HG03108 (cell line): ENCODE data around the gene JAK2.
"Not testable (repeated sequence)": the region's sequence is repeated elsewhere in the genome, so short reads cannot be mapped to it uniquely, and the experiment has no call there.

Source experiments
- ATAC-seq: cut with Tn5 transposase; IDR thresholded peaks from one replicate; pipeline ENCODE4 v1.9.1; 2021; ENCODE audit warnings: moderate library complexity; ENCODE audit not compliant: unreplicated experiment

The JAK2 gene

GRCh38 chr9:4984621-4985385, at the start of gene JAK2:
Gene JAK2 (plus strand): TSS chr9:4985272. CDS start chr9:5021988, 36,716 bp downstream.
- peak; percentile 72 for ATAC-seq

GRCh38 chr9:4936277-4936676, 48.8 kb upstream of the JAK2 start:
- no peak for ATAC-seq

DNA sequence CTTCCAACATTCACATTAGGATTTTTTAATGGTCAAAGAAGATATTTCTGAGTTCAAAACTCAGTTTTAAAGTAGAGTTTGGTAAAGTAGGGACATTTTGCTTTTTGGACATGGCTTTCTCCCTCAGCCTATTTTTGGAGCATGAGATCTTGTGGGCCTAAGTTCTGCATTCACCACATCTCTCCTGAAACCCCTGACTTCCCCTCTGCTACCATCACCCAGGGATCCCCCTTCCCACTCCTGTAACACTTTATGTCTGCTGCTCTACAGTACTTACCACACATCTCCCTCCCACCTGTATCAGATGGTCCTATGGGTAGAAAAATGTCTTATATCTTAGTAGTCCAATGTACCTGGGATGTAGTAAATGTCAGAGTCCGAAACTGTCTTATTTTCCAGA, 48.2 kb upstream of the JAK2 start:
- ATAC-seq, result peak; percentile 43

DNA sequence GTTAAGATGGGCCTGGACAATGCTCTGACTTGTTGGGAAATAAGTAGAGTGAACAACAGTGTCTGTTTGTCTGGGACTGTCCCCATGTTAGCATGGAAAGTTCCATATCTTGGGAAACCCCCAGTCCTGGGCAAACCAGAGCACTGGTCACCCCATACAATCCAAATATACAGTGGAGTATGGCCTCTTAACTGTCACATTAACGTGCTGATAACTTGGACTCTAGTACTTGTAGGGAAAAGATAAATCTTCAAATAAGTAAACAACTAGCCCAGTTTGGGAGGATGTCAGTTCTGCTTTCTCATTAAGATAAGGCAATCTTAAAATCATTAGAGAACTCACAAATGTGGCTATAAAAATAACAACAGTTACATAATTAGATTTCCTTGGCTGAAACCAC, 47.6 kb upstream of the JAK2 start:
- ATAC-seq, result no peak

GRCh38 chr9:4938496-4938895, 46.6 kb upstream of the JAK2 start:
- no peak for ATAC-seq

DNA sequence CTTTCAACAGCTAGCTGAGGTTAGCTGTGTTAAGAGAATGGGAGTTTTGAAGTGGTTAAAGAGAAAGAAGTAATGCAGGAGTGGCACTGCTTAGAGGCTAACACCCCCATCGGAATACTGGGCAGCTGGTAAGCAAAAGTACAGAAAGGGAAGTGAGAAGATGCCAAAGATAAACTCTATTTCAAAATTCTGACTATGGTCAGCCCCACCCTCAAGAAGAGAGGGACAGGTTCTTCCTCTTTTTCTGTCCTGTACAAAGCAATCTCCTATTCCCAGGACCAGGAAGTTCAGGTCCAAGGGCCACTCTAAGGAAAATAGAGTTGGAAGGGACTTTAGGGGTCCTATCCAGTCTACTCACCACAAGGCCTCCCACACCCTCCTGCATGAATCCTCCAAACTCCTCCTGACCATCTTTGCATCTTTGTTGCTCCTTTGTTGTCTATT, 45.9 kb upstream of the JAK2 start:
- ATAC-seq, result peak; percentile 88

DNA sequence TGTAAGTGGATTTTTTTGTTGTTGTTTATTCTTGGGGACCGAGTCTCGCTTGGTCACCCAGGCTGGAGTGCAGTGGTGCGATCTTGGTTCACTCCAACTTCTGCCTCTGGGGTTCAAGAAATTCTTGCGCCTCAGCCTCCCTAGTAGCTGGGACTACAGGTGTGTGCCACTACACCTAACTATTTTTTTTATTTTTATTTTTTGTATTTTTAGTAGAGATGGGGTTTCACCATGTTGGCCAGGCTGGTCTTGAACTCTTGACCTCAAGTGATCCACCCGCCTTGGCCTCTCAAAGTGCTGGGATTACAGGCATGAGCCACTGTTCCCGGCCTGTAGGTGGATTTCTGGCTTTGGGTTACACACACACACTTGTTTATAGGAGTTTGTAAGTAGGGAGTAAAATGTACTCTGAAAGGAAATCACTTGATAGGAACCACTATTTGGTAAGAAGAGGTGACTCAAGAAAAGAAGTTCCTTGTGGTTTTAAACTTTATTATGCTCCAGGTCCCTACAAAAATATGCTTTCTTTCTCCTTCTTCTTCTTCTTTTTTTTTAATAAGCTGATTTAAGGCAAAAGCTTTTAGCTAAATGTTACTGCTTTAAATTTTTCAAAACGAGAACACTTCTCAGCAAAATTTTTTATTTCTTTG, 42.9 kb upstream of the JAK2 start:
- not testable (repeated sequence) for ATAC-seq

GRCh38 chr9:4943346-4943745, 41.7 kb upstream of the JAK2 start:
- no peak for ATAC-seq

DNA sequence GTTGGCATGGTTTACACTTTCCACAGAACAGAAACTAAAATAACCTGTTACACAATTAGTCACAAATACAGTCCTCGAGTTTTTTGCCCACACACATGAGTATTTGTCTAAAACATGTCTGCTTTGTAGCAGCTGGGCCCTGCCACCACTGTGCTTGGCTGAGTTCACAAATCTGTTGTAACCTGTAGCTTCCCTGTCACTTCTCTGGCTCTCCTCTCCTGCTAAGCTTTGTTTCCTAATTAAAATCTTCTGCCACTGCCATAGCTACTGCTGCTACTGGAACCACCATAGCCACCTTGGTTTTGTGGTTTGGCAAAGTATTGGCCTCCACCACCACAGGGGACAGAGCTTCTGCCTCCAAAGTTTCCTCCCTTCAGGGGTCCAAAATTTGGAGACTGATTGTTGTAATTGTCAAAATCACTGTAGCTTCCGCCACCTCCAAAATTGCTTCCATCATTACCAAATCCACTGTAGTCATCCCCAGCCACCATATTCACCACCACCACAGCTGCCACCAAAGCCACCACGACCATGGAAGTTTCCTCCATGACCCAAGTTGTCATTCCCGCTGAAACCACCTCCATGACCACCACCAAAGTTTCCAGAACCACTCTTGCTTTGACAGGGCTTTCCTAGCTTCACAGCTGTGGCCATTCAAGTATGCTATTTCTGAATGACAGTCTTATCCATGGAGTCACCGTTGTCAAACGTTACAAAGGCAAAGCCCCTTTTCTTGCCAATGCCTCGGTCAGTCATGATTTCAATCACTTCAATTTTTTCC, 40.5 kb upstream of the JAK2 start:
- ATAC-seq, result not testable (repeated sequence)

DNA sequence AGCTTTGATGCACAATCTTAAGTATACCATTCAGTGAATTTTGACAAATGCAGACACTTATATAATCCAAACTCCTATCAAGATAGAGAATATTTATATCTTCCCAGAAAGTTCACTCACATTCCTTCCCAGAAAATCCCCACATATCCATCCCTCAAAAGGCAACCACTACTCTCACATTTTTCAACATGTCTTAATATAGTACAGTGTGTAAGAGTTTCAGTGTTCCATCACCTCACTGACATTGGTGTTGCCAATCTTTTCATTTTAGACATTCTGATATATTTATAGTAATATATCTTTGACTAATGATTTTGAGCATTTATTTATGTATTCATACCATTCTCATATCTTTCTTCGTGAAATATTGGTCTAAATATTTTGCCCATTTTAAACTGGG, 38.1 kb upstream of the JAK2 start:
- no peak for ATAC-seq

- no peak for ATAC-seq
Observed at GRCh38 chr9:4955836-4956235, 29.2 kb upstream of the JAK2 start.

DNA sequence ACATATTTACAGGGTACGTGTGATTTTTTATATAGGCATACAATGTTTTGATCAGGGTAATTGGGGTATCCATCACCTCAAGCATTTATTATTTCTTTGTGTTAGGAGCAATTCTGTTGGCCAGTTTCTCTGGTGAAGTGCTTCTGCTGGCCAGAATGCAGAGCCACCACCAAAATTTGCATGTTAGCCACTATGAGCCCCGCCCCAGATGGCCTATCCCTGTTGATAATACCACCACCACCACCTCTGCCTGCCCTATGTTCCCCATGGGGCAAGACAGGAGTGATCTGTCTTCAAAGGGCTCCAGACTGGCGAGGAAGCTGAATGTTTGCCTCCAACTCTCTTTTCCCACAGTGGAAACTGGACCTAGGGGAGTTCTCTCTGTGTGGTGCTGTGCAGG, 26.0 kb upstream of the JAK2 start:
- ATAC-seq, result no peak

DNA sequence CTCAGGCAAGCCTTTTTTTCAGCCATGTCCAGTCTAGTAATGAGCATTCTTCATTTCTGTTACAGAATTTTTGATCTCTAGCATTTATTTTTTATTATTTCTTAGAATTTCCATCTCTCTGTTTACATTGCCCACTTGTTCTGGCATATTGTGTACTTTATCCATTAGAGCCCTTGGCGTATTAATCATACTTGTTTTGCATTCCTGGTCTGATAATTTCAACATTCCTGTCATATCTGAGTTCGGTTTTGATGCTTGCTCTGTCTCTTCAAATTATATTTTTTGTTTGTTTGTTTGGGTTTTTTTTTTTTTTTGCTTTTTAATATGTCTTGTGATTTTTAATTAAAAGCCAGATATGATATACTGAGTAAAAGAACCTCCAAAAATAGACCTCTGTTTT, 23.0 kb upstream of the JAK2 start:
- ATAC-seq, result no peak

GRCh38 chr9:4964540-4964939, 20.5 kb upstream of the JAK2 start:
- ATAC-seq, result no peak

DNA sequence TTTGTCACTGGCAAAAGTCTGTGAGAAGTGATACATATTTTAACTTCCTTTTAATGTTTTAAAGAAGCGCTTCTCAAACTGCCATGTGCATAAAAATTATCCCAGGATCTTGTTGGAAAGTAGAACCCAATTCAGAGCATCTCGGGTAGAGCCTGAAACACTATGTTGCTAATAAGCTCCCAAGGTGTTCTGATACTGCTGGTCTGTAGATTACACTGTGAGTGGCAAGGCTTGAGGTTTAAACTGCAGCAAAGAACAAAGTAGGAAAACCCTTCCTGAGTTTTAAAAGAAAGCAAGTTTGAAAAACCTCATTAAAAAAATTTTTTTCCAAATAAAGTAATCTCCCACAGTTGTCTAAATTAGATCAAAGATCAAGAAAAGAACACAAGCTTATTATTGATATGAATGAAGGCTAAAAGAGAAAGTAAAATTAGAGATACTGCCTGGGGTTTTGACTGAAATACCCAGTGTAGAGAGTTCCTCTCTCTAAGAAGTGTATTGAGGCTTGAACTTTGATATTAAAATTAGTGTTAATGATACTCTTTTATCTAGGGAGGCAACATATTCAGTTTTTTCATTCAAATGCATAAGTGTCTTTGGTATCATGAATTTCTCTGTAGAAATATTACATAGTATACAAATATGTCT, 19.8 kb upstream of the JAK2 start:
- ATAC-seq, result no peak

DNA sequence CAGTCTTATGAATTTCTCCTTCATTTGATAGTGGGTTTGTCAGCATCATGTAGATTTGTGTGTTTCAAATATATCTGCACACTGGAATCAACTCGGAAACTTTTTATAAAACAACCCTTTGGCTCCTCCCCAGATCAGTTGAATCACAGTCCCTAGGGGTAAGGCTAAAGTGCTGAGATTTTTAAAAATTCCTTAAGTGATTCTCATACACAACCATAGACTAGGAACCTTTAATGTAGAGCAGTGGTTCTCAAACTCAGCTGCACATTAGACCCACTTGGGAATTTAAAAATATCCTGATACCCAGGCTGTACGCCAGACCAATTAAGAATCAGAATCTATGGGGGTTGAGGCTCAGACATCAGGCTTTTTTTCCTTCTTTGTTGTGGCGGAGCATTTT, 17.5 kb upstream of the JAK2 start:
- no peak for ATAC-seq

DNA sequence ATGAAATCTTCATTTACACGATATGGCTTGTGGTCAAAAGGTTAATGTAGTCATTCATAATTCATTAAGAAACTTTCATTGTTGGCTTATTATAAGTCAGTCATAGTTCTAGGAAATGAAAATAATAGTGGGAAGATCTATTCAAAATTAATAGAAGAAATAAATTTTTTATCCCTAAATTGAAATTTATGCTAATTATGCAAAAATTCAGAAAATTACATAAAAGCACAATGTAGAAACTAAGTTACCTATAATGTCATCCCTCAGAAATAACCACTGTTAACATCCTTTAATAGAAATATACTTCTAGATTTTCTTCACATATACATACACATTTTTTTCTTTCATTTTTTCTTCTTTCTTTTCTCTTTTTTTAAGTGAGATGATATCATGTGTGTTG, 15.9 kb upstream of the JAK2 start:
- no peak for ATAC-seq

- peak; percentile 84 for ATAC-seq
Observed at GRCh38 chr9:4970970-4971641, 14.0 kb upstream of the JAK2 start.

GRCh38 chr9:4973246-4973645, 11.8 kb upstream of the JAK2 start:
- ATAC-seq, result no peak

GRCh38 chr9:4973902-4974301, 11.2 kb upstream of the JAK2 start:
- no peak for ATAC-seq

GRCh38 chr9:4979239-4979638, 5.8 kb upstream of the JAK2 start:
- ATAC-seq, result no peak
